ENCODE results near the gene CHST9.
A peak's percentile ranks its signal among the peaks of the same experiment; 100 is the strongest.

Gene CHST9

DNA sequence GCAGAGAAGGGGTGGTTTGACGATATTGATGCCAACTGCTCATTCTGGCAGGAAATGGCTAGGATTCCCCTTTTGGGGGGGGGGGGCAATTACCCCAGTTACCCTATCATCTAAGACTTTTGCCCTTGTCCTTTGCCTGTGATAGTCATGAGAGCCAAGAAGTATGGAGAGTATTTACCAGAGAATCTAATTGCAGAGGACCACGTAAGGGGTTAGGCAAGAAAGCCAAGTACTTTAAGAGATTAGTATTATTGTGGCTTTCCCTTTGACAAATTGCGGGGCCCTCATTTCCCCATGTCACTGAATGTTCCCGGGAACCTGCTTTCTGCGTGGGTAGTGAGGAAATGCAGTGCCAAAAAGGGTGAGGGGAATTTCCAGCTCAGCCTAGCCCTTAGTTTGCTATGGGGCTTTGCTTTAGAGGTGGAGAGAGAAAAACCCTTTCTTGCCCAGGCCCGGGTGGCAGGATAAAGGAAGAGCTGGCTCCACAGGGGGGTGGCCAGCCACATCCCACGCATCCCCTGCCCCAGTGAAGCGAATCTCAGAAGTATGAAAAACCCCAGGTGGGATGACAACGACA, 321.1 kb downstream of the CHST9 start:
- TF ChIP-seq, protein P1, sequence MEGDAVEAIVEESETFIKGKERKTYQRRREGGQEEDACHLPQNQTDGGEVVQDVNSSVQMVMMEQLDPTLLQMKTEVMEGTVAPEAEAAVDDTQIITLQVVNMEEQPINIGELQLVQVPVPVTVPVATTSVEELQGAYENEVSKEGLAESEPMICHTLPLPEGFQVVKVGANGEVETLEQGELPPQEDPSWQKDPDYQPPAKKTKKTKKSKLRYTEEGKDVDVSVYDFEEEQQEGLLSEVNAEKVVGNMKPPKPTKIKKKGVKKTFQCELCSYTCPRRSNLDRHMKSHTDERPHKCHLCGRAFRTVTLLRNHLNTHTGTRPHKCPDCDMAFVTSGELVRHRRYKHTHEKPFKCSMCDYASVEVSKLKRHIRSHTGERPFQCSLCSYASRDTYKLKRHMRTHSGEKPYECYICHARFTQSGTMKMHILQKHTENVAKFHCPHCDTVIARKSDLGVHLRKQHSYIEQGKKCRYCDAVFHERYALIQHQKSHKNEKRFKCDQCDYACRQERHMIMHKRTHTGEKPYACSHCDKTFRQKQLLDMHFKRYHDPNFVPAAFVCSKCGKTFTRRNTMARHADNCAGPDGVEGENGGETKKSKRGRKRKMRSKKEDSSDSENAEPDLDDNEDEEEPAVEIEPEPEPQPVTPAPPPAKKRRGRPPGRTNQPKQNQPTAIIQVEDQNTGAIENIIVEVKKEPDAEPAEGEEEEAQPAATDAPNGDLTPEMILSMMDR (IDR thresholded peaks at IDR 0.05): no peak
- H3K27ac ChIP-seq: no peak overlapping the region

DNA sequence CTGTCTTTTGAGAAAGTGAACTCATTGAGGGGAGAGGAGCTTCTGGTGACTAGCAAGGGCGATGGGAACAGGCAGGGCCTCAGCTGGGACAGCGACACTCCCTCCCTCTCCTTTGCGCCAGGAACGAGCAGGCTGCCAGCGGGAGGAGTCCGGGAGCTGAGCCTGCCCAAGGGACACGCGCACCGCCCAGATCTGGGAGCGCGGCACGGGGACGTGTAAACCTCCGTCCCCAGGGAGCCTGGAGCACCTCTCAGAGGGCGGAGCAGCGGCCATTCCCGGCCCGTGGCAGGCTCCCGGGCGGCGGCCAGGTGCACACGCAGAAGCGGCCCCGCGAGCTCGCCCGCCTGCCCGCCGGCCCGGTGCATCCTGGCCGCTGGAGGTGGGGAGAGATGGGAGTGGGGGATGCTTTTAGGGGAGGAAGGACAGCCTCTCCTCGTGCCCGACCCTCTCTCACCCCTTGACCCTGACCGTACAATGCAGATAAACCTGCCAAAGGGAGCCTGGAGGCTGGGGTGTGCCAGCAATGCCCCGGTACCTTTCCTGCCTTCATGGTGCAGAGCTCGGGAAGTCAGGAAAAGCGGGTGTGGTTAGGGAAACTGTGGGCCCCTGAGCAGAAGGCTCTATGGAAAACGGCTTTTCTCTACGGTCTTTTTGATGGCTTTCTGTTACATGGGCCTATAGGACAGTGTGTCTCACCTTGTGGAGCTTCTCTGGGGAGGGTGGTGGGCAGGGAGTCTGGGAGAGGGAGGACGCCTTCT, 321.8 kb downstream of the CHST9 start:
- TF ChIP-seq, protein P1 (IDR thresholded peaks at IDR 0.05): peak; percentile 17; the same call in 1 of the 2 replicates
- no peak for TF ChIP-seq ZFX (IDR thresholded peaks at IDR 0.05; ENCODE audit: borderline replicate concordance)
- no peak overlapping the region for H3K27ac ChIP-seq

DNA sequence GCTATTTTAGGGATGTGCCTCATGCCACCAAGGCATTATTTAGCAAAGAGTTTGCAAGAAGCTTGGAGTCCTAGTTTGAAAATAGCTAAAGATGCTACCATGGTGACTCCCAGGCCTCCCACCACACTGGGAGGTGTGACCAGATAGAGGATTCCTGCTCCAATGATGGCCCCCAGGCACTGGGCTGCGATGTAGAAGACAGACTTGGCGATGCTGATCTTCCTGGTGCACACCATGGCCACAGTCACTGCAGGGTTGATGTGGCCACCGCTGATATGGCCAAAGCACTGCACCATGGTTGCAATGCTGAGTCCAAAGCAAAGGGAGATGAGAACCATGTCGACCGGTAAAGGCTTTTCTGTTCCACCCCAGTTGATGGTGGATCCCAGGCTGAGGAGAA, 323.0 kb downstream of the CHST9 start:
- TF ChIP-seq, protein P1 (IDR thresholded peaks at IDR 0.05): no peak
- TF ChIP-seq ZFX (IDR thresholded peaks at IDR 0.05; ENCODE audit: borderline replicate concordance): no peak

More for the DNA sequence above, 323.0 kb downstream of the CHST9 start:
- H3K27ac ChIP-seq: no peak overlapping the region

Data from 22Rv1 (cell line).